ENCODE data around the gene EDARADD.

The EDARADD gene

GRCh38 chr1:236520445-236521005, 126.4 kb downstream of the EDARADD start:
- DNase-seq = no peak

- DNase-seq = peak; percentile 36
Measured at GRCh38 chr1:236522937-236523703, 129.0 kb downstream of the EDARADD start.

- peak; percentile 83 for DNase-seq
Measured at GRCh38 chr1:236523704-236524141, 129.6 kb downstream of the EDARADD start, which contains the start of gene LGALS8. Gene LGALS8 (plus strand): TSS chr1:236523982. CDS start chr1:236526071, 2,089 bp downstream.

- peak; percentile 32 for DNase-seq
Measured at GRCh38 chr1:236524142-236524894, 130.2 kb downstream of the EDARADD start.

GRCh38 chr1:236524895-236525184, 130.8 kb downstream of the EDARADD start:
- DNase-seq = no peak

GRCh38 chr1:236526079-236526478, 132.0 kb downstream of the EDARADD start:
- no peak for DNase-seq

- DNase-seq = no peak
Measured at GRCh38 chr1:236530286-236530685, 136.2 kb downstream of the EDARADD start.

GRCh38 chr1:236530959-236531358, 136.9 kb downstream of the EDARADD start:
- DNase-seq = no peak

- DNase-seq = no peak
Measured at GRCh38 chr1:236532850-236533249, 138.8 kb downstream of the EDARADD start.

- no peak for DNase-seq
Measured at GRCh38 chr1:236534151-236534651, 140.1 kb downstream of the EDARADD start.

Data from COR-L47 (cell line).